Measurements from ENCODE around the gene OR5A2. TPM values are rescaled to one million over a fixed set of nuclear protein-coding genes. Genes with fewer than 3 reads are reported as not detected.

OR5A2 gene
- total RNA-seq, 1 experiment from 2014 or later = not detected

DNA sequence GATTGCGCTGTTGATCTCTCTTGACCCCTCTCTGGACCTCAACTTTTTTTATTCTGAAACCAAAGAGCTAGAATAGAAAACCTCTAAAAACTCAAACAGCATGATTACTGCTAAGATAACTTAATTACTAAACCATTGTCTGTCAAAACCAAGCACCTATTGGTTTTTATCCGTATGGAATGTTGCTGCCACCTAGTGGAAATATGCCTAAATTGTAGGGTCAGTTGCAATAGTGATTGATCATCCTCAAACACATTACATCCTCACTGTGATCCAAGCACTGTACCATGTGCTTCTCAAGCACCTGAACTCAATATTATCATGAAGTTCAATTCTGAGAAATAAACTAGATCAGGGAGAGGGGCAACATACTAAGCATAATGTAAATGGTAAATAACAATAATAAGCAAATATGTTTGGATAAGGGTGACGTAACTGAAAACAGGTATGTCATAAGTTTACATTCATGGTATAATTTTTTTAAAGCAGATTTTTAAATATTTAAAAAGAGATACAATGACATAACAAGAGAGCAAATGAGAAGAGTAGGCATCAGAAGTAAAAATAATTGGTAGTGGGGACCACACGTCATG is 3.8 kb upstream of the OR5A2 start:
- H3K36me3 ChIP-seq (ENCODE audit: control insufficient read depth, insufficient read depth, low read length) = no peaks in the 10 kb centered on the region
- POLR2A ChIA-PET = no interaction called here
- TF ChIP-seq CTCF (IDR thresholded peaks at IDR 0.05; ENCODE audit: insufficient read depth in 1 of 2, low read depth in 1 of 2, low read length in 1 of 2, severe bottlenecking in 1 of 2, unreplicated experiment in 1 of 2) = peak; percentile 68 to 74
- no peaks in the 10 kb centered on the region for H3K27me3 ChIP-seq (replicated peaks; ENCODE audit: control insufficient read depth, insufficient read depth, low read length)
- no peaks in the 10 kb centered on the region for H3K9me3 Mint-ChIP-seq (ENCODE audit: unreplicated experiment)
- no peaks in the 10 kb centered on the region for H3K36me3 Mint-ChIP-seq (ENCODE audit: insufficient read depth, unreplicated experiment)
- no peak overlapping the region for H3K4me3 ChIP-seq (ENCODE audit: low read depth, low read length)
- DNase-seq = peak; percentile 46 to 68
- no TSS peak for BruUV-seq (replicated peaks)
- H3K27me3 Mint-ChIP-seq (ENCODE audit: insufficient read depth, unreplicated experiment) = peaks cover 3% of the 10 kb centered on the region
- no peak overlapping the region for H3K4me3 Mint-ChIP-seq (ENCODE audit: unreplicated experiment)
- intact Hi-C loops (cut with micrococcal nuclease; ENCODE audit: unreplicated experiment) = loop anchor here (1.0 to 2.0 kb wide), 4 partner anchors 167 to 259 kb away; no protein-coding TSS in a partner anchor
- CTCF ChIA-PET = no interaction called here
- H3K9me3 ChIP-seq = no peaks in the 10 kb centered on the region
- H3K4me1 ChIP-seq = no peaks in the 10 kb centered on the region
- H3K27ac Mint-ChIP-seq (ENCODE audit: unreplicated experiment) = no peak overlapping the region
- no peaks in the 10 kb centered on the region for H3K4me1 Mint-ChIP-seq (ENCODE audit: low read depth, unreplicated experiment)

- Histone ChIP-seq H3K4me1 (no peaks in the 10 kb centered on the region), H3K36me3 (ENCODE audit: control insufficient read depth, insufficient read depth, low read length) (no peaks in the 10 kb centered on the region), H3K4me3 (ENCODE audit: low read depth, low read length) (no peak overlapping the region), H3K9me3 (no peaks in the 10 kb centered on the region), H3K27me3 (replicated peaks; ENCODE audit: control insufficient read depth, insufficient read depth, low read length) (no peaks in the 10 kb centered on the region)
- no peak for TF ChIP-seq CTCF (IDR thresholded peaks at IDR 0.05; ENCODE audit: insufficient read depth in 1 of 2, low read depth in 1 of 2, low read length in 1 of 2, severe bottlenecking in 1 of 2, unreplicated experiment in 1 of 2)
- intact Hi-C loops (cut with micrococcal nuclease; ENCODE audit: unreplicated experiment) = no loop called here
- Mint-ChIP-seq H3K36me3 (ENCODE audit: insufficient read depth, unreplicated experiment) (no peaks in the 10 kb centered on the region), H3K27ac (ENCODE audit: unreplicated experiment) (no peak overlapping the region), H3K9me3 (ENCODE audit: unreplicated experiment) (no peaks in the 10 kb centered on the region), H3K4me3 (ENCODE audit: unreplicated experiment) (no peak overlapping the region), H3K4me1 (ENCODE audit: low read depth, unreplicated experiment) (no peaks in the 10 kb centered on the region), H3K27me3 (ENCODE audit: insufficient read depth, unreplicated experiment) (no peaks in the 10 kb centered on the region)
- ChIA-PET POLR2A (no interaction called here), CTCF (no interaction called here)
- DNase-seq = no peak
- BruUV-seq (replicated peaks) = no TSS peak
These were observed 812 bp upstream of the OR5A2 start for GRCh38 chr11:59427068-59427382.

DNA sequence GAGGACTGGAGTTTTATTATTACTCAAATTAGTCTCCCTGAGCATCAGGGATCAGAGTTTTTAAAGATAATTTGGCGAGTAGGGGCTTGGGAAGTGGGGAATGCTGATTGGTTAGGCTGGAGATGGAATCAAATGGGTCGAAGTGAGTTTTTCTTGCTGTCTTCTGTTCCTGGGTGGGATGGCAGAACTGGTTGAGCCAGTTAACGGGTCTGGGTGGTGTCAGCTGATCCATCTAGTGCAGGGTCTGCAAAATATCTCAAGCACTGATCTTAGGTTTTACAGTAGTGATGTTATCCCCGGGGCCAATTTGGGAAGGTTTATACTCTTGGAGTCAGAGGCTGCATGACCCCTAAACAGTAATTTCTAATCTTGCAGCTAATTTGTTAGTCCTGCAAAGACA is 1.1 kb downstream of the OR5A2 start:
- ChIA-PET CTCF (no interaction called here), POLR2A (no interaction called here)
- no peaks in the 10 kb centered on the region for H3K36me3 Mint-ChIP-seq (ENCODE audit: insufficient read depth, unreplicated experiment)
- intact Hi-C loops (cut with micrococcal nuclease; ENCODE audit: unreplicated experiment) = no loop called here
- DNase-seq = no peak
- Histone ChIP-seq H3K9me3 (no peaks in the 10 kb centered on the region), H3K27me3 (replicated peaks; ENCODE audit: control insufficient read depth, insufficient read depth, low read length) (no peaks in the 10 kb centered on the region), H3K4me1 (no peaks in the 10 kb centered on the region), H3K36me3 (ENCODE audit: control insufficient read depth, insufficient read depth, low read length) (no peaks in the 10 kb centered on the region), H3K4me3 (ENCODE audit: low read depth, low read length) (no peak overlapping the region)
- H3K9me3 Mint-ChIP-seq (ENCODE audit: unreplicated experiment) = no peaks in the 10 kb centered on the region
- no peaks in the 10 kb centered on the region for H3K4me1 Mint-ChIP-seq (ENCODE audit: low read depth, unreplicated experiment)
- no peak overlapping the region for H3K4me3 Mint-ChIP-seq (ENCODE audit: unreplicated experiment)
- no TSS peak for BruUV-seq (replicated peaks)
- no peak for TF ChIP-seq CTCF (IDR thresholded peaks at IDR 0.05; ENCODE audit: insufficient read depth in 1 of 2, low read depth in 1 of 2, low read length in 1 of 2, severe bottlenecking in 1 of 2, unreplicated experiment in 1 of 2)
- H3K27ac Mint-ChIP-seq (ENCODE audit: unreplicated experiment) = no peak overlapping the region
- no peaks in the 10 kb centered on the region for H3K27me3 Mint-ChIP-seq (ENCODE audit: insufficient read depth, unreplicated experiment)
